PFSK-1 (cell line): ENCODE measurements around the gene LARP1.

ENCODE experiments used
- FOXP2 ChIP-seq: optimal IDR thresholded peaks from 2 replicates; pipeline ENCODE3; 2011; ENCODE audit warnings: borderline replicate concordance, control low read depth, inconsistent platforms; ENCODE audit not compliant: insufficient read depth; ENCODE audit errors: extremely low read length, extremely low read depth
- POLR2AphosphoS5 ChIP-seq: IDR thresholded peaks from 2 replicates; pipeline ENCODE4 v1.6.1; 2012; ENCODE audit warnings: low read depth, mild to moderate bottlenecking, control low read depth, low read length, moderate library complexity
- SIN3A ChIP-seq: IDR thresholded peaks from 2 replicates; pipeline ENCODE4 v1.6.1; 2012; ENCODE audit warnings: mild to moderate bottlenecking, low read length, moderate library complexity, borderline replicate concordance; ENCODE audit not compliant: insufficient read depth
- TAF1 ChIP-seq: IDR thresholded peaks from 2 replicates; pipeline ENCODE4 v1.6.1; 2012; ENCODE audit warnings: low read length, control low read depth, borderline replicate concordance; ENCODE audit not compliant: insufficient read depth
- TF ChIP-seq, protein P1 (sequence below), 2 experiments: IDR thresholded peaks; 2 replicates each; pipeline versions ENCODE4 v1.6.1 to v1.8.0; 2011 to 2012; ENCODE audit warnings: low read depth in 2 of 2, low read length in 2 of 2, control low read depth in 1 of 2, inconsistent platforms in 1 of 2, mild to moderate bottlenecking in 1 of 2, moderate library complexity in 1 of 2; ENCODE audit not compliant: insufficient read depth in 1 of 2

LARP1 gene

GRCh38 chr5:154709368-154710305 lies 45.5 kb upstream of the LARP1 start:
- no peak for TF ChIP-seq FOXP2
- TF ChIP-seq, protein P1, sequence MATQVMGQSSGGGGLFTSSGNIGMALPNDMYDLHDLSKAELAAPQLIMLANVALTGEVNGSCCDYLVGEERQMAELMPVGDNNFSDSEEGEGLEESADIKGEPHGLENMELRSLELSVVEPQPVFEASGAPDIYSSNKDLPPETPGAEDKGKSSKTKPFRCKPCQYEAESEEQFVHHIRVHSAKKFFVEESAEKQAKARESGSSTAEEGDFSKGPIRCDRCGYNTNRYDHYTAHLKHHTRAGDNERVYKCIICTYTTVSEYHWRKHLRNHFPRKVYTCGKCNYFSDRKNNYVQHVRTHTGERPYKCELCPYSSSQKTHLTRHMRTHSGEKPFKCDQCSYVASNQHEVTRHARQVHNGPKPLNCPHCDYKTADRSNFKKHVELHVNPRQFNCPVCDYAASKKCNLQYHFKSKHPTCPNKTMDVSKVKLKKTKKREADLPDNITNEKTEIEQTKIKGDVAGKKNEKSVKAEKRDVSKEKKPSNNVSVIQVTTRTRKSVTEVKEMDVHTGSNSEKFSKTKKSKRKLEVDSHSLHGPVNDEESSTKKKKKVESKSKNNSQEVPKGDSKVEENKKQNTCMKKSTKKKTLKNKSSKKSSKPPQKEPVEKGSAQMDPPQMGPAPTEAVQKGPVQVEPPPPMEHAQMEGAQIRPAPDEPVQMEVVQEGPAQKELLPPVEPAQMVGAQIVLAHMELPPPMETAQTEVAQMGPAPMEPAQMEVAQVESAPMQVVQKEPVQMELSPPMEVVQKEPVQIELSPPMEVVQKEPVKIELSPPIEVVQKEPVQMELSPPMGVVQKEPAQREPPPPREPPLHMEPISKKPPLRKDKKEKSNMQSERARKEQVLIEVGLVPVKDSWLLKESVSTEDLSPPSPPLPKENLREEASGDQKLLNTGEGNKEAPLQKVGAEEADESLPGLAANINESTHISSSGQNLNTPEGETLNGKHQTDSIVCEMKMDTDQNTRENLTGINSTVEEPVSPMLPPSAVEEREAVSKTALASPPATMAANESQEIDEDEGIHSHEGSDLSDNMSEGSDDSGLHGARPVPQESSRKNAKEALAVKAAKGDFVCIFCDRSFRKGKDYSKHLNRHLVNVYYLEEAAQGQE (IDR thresholded peaks at IDR 0.05; ENCODE audit: insufficient read depth in 1 of 2, low read depth in 2 of 2, low read length in 2 of 2): no peak
- TF ChIP-seq TAF1: no peak
- no peak for TF ChIP-seq POLR2AphosphoS5
- TF ChIP-seq SIN3A: no peak

DNA sequence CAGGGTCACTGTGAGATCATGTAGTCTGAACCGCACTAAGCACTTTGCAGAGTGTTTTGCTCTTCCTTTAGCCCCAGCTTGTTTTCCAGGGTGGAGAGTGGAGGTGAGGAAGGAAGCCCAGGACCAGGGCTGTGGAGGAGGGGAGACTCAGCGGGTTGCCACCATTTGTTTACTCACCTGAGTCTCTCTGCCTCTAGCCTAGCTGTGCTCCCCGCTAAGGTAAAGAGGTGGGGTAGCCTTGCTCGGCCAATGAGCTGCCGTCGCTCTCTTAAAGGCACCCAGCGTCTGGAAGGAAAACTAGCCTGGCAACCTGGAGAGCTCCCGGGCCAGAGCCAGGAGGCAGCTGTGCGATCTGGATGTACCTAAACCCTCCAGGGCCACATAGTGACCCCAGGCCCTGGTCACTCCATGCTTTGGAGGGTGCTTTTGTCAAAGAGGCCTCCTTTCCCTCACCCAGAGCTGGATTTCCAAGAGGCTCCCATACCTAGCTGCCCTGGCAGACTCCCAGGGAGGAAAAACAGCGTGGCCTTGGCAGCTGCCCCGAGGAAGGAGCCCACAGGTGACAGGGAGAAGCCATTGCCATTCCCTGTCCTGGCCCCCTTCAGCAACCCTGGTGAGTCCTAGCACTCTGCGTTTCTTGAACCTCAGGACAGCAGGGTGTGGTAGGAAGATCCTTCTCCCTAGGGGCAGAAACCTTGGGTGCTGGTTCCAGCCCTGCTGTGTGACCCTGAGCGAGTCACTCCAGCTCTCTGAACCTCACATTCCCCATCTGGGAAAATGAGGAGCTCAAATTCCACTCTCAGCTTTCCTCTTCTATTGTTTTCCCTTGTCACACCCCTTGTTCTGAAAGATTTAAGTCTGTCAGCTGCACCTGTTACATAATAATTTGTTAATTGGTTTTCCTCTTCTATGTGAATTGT lies 42.4 kb upstream of the LARP1 start:
- TF ChIP-seq, protein P1 (IDR thresholded peaks at IDR 0.05; ENCODE audit: insufficient read depth in 1 of 2, low read depth in 2 of 2, low read length in 2 of 2): no peak
- TF ChIP-seq POLR2AphosphoS5 (no peak), FOXP2 (no peak), TAF1 (no peak), SIN3A (no peak)

DNA sequence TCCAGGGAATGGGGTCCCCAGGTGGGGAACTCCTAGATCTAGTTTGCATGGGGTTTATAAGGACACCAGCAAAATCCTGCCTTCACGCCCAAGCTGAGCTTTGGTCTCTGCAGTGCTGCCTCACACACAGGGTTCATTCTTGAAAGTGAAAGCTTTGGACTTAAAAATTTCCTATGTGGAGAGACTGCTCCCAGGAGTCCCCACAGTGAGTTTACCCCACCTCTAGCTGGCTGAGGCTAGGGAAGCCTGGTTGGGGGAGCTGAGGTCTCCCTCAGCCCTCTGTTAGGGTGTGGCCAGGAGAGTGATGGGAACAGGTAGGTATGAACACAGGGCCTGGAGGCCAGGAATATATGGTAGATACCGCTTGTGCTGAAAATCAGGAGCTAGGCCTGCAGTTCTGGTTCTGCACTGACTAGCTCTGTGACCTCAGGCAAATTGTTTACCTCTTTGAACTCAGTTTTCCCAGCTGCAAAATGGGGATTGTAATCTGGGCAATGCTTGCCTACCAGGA lies 41.5 kb upstream of the LARP1 start:
- no peak for TF ChIP-seq FOXP2
- TF ChIP-seq, protein P1 (IDR thresholded peaks at IDR 0.05; ENCODE audit: insufficient read depth in 1 of 2, low read depth in 2 of 2, low read length in 2 of 2): no peak
- no peak for TF ChIP-seq POLR2AphosphoS5
- TF ChIP-seq SIN3A: no peak
- TF ChIP-seq TAF1: no peak

DNA sequence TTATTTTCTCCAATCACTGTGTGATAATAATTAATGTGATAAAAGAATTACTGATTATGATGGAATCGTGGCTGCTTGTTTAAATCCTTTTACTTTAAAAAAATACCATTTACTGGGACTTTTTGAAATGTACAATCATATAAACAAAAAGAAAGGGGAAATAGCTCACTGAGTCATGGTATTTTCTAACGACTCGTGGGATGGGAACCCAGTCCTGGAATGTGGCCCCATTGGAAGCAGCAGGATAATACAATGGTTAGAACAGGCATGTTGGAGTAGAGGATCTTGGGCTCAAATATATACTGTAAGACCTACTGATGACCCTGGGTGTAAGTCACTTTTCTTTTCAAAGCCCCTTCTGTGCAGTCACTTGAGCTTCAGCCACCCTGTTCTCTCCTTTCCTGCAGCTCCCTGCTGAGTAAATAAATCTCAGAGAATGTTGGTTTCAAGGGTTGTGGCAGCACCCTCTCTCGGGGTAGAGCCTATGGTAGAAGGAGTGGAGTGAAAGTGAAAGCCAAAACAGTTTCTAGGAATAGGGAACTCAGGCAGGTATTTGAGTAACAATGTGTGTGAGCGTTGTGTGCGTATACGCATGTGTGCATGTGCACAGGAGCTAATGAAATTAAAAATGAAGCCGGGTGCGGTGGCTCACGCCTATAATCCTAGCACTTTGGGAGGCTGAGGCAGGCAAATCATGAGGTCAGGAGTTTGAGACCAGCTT lies 40.8 kb upstream of the LARP1 start:
- TF ChIP-seq TAF1: no peak
- TF ChIP-seq POLR2AphosphoS5: no peak
- no peak for TF ChIP-seq SIN3A
- no peak for TF ChIP-seq FOXP2
- TF ChIP-seq, protein P1 (IDR thresholded peaks at IDR 0.05; ENCODE audit: insufficient read depth in 1 of 2, low read depth in 2 of 2, low read length in 2 of 2): no peak
